Activated naive CD8-positive, alpha-beta T cell treated with anti-CD3 and anti-CD28 coated beads, Interleukin-2, amount 50 U/mL, for 16 hours (primary cell): ENCODE results near the gene P2RY1.

Source experiments
- DNase-seq: peaks from one replicate; pipeline ENCODE4 v3.0.0-alpha.2; 2020; ENCODE audit warnings: low read depth, low spot score

The P2RY1 gene, protein sequence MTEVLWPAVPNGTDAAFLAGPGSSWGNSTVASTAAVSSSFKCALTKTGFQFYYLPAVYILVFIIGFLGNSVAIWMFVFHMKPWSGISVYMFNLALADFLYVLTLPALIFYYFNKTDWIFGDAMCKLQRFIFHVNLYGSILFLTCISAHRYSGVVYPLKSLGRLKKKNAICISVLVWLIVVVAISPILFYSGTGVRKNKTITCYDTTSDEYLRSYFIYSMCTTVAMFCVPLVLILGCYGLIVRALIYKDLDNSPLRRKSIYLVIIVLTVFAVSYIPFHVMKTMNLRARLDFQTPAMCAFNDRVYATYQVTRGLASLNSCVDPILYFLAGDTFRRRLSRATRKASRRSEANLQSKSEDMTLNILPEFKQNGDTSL

DNA sequence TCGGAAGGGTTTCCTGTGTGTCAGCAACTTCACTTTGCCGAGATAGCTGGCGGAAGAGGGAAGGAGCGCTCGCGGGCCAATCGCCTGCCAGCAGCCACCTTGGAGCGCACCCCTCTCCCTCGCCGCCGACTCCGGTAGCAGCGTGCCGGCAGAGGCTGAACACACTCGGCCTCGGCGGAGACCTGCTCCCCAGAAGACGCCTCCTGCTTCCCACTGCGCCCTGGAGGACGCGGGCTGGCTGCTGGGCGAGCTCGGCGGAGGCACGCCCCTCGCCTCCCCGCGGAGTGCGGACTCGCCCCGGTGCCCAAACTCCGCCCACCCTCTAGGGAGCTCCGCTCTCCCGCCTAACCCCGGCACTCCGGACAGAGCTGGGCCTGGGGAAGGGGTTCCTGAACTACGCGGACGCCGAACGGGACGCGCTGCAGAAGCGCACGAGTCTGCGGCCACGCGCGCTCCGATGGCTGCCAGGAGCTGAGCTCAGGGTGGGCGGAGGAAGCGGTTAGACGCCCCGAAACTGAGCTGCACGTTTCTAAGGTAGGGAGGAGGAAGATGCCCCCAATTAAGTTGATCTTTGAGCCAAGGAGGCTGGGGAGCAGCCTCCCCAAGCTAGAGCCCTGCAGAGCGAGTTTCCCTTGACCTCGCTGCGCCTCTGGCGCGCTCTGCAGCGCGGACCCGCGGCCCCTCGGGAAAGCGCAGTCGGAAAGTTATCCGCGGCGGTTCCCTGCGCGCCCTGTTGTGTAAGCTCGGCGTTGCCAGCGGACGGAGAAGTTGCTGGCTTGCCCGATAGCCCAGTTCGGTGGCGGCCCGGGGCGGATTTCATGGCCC is at the start of gene P2RY1:
TSS of gene P2RY1 (plus strand) at position 356 of the 825 bp plus-strand sequence. CDS start 652 bp downstream, outside the sequence.
- DNase-seq = no peak

DNA sequence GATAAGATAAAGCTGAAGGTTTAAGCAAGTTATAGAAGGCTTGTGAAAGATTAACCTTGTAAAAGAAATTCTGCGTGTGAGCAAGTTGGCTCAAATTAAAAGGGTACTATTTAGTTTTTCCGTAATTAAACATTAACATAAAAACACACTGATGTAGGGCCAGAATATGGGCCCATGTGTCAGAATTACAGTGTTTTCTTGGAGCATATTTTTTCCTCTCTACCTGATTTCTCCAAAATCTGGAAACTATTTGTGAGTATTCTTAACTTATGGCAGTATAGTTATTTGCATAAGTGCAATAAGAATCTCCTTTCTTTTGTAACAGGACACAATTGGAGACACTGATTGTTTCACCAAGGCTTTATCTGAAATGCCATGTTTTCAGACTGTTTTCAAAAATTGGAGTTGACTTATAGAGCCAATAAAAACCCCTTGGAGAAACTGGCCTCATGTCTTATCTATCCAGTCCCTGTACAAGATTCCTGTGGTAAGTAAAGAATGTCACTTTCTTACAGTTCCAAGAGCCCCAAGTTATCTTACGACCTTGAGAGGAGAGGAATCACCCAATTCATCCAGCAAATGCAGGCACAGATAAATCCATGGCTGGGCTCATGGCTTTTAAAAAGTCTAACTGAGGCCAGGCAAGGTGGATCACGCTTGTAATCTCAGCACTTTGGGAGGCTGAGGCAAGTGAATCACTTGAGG is 47.8 kb upstream of the P2RY1 start:
- DNase-seq = no peak

DNA sequence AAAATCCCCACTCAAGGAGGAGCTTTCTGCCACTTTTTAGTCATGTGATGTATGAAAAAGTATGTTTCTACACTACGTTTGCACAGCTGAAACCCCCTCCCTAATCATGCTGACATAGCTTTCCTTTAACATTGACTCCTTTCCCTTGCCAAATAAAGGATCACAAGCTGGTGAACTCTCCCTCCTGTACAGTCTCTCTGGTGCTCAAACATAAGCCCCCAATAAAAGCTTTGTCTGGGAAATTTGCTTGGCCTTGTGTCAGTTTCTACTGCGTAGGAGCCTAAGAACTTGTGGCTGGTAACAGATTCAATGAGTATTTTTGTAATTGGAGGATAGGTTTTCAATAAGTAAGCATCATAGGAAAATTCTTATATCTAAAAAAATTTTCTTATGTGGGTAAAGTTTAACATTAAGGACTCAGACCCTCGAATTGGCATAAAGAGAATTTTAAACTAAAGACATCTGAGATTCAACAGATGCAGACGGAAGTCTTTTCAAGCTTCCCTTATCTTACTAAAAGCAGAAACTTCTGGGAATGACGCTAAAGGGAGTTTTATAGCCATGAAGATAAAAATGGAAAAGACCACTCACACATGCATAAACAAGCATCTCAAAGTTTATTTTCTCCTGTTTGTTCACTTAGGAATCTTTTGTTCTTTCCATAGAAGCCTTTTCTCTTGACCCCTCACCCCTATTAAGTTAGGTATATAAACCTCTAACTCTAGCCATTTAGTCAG is 44.1 kb upstream of the P2RY1 start:
- no peak for DNase-seq

DNA sequence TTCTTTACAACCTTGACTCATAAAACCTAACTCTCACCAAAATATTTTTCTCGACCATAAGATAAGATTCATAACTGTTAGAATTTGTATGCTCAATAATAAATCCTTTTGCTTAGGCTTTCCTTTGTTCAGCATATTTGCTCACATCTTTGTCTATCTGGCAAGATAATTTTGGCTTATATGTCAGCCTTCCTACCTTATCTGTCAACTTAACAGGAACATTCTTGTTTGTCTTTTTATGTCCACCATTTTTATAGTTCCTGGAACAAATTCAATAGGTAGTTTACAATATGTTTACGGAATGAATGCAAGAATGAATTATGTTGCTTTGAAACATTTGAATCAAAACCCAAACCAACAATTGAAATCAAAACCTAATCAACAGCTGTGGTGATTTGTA is 41.0 kb upstream of the P2RY1 start:
- DNase-seq = no peak

DNA sequence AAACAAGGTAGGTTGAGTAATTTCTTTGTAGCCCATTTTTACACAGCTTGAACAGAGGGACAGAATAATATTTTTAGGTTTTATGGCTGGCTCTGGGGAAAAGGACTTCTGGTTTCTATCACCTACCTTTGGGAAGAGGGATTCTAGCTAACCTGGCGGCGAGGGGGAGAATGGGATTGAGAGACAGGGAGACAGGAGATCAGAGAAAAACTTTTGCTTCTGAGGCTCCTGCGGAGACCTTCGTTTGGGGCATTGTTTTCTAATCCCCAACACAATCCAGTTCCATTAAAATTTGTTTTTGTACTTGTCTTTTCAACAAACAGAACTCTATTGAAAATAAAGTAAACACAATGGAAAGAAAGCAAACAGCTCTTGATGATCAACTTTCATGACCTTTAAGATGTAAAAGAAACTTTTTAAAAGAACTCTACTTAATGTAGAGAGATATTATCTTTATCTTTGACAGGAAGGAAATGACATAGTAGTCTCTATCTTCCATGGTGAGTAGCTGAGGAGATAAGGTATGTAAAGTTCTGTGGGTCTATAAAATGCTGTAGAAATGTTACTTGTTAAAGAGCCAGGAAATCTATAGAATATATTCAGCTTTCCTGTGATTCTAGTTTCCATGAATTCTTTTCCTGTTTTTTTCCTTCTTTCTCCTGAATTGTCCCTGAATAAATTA is 37.0 kb upstream of the P2RY1 start:
- no peak for DNase-seq

DNA sequence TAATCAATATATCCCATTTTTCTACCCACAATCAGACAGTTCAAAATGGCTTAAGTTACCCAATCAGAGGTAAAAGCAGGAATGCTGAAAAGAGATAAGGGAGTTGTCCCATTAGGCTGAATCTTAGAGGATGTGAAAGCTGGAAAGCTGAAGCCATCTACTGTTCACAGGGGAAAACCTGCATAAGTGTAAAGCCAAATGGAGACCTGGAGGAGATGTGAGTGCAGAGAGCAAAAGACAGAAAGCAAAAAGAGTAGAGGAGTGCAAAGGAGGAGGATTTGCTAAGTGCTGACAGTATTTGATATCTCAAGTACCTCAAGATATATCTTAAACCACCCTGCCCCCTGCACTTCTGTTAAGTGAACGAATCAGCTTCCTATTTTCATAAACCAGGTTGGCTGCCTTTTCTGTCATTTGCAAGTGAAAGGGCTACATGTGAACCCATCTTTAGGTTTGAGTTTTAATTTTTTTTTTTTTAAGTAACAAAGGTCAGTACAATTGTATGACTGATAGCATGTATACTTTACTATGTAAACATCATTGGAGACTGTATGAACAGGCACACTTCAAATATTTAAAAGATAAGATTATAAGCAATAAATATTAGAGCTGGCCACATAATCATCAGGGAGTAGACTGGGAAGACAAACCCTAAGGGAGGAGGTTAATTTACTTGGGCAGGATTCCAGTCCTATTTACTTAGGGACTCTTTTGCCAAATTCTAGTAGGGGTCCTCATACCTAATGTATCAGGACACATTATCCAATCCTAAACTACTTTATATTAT is 22.8 kb upstream of the P2RY1 start:
- no peak for DNase-seq

DNA sequence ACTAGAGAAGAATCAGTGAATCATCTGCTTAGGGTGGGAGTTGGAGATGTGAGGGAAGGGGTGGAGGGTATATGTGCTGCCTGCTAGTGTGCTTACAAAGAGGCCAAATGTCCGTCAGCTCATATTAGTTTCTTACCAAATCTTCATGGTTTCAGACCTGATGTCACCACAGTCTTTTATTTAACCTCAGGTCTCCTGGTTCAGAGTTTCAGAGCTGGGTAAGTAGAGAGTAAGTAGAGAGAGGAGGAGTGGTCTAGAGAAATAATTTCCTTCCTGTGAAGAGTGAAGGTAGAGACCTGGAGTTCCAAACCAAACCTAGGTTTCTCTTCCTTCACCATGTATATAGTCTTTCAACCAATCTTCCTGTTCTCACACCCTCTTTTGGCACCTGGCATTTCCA is 17.5 kb upstream of the P2RY1 start:
- DNase-seq = no peak

DNA sequence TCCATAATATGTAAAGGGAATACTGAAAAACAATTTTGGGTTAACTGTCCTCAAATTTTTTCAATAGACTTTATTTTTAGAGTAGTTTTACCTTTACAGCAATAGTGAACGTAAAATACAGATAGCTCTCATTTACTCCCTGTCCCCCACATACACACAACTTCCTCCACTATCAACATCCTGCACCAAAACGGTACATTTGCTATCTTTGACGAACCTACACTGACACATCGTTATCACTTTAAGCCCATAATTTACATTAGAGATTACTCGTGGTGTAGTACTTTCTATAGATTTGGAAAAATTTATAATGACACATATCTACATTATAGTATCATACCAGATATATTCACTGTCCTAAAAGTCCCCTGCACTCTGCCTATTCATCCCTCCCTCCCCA is 16.9 kb upstream of the P2RY1 start:
- no peak for DNase-seq

DNA sequence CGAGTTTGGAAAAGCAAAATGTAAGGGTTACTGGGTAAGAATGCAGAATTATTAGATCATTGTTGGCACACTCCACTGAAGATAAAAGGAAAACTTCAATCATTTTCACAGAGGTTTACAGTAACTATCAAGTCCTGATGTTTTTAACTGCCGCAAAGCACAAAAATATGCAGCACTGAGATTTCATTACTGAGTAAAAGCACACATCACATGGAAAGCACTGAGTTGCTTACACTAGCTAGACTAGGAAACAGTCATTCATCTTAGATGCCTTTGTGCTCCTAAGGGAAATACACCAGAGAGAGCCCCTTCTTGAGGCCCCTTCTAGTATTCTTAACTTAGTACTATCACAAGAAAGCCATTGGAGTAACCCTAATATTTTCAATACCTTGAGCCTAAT is 11.8 kb upstream of the P2RY1 start:
- no peak for DNase-seq

DNA sequence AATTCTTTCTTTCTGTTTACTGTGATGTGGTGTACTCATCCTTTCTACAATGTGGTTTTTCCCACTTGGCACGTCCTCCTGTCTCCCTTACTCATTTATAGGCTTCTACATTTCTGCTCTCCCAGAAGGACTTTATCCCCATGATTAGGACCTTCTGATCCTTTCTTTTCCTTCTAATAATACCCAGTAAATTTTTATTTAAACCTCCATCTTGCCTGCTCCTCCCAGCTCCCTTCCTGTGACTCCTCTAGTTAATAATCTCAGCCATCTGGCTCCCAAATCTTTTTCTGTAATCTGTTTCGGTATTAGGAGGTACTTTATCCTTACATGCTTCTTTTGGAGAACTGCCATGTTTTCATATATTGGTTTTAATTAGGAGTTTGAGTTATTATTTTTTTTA is 11.2 kb upstream of the P2RY1 start:
- DNase-seq = no peak

DNA sequence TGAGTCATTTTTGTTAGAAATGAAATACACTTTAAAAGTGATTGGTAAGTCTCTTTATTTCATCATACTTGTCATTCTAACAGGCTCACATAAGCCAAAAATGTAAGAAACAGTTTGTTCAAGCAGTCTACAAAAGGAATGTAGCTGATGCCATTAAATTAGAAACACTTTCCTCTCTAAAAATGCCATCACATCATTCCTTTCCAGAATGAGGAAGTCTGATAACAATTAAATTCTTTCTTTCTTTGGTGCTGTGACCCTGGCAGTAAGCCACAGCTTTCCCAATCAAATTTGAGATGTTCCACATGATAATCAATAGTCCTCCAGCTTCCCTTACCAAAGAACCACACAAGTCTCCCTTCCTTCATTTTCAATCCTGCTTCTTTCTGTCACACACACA is 9.4 kb upstream of the P2RY1 start:
- no peak for DNase-seq

DNA sequence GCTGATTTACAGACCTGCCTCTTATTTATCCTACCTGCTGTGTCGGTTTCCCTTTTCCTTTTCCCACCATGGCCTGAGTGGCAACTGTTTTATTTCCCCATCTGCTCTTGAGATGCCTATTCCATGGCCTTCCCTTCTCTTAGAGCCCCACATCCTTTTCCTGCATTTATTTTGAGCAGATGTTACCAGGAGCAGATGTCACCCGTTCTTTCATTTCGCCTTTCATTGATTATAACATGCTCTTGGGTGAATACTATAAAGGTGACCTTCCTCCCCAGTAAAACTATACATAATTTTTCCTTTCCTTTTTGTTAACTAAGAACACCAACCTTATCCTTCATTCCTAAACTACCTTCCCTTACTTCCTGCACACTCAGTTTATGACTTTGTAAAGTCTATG is 8.5 kb upstream of the P2RY1 start:
- DNase-seq = no peak

DNA sequence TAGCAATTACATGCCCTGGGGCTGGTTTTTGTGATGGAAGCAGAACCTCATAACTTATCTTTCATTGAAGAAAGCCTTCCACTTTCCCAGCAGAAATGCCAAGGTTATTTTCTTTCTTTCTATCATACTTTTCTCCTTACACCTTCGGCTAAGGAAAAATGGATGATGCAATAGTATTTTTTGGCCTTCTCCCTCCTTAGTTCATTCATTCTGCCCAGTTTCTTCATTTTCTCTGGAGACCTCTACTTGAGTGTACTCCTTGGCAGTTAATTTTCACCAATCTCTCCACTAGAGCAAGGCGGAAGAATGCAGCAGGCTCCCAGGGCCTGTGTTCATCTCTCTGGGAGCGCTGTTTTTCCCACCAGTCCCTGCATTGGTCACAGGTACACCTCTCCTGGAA is 7.6 kb upstream of the P2RY1 start:
- no peak for DNase-seq

DNA sequence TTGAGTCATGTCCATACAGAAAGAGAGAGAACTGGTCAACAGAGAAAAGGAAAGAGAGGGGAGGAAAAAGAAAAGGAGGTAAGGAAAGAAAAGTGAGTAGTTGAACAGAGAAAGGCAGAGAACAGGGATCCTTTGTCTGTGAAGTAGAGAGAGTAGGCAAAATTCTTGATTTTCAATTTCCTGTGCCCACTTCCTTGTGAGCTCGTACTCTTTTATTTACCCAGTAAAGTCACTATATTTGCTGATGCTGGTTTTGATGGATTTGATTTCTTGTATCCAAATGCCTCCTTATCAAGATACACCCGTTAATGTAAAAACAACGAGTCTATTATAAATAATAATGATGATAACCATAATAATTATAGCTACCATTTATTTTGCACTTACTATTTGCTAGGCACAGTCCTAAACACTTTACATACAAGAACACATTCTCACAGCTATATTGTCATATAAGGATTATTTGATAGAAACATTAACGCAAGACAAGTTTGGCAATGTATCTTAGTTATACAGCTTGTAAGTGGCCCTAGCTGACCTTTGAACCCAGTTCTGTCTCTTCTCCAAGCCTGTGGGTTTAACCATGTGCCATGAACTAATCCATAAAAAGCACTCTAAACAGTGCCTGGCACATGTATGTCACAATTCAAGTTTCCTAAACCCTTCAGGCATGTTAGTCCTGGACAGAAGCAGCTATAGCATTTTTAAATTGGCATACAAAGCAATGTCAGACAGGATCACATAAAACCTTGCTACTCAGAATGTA is 6.7 kb upstream of the P2RY1 start:
- DNase-seq = no peak

DNA sequence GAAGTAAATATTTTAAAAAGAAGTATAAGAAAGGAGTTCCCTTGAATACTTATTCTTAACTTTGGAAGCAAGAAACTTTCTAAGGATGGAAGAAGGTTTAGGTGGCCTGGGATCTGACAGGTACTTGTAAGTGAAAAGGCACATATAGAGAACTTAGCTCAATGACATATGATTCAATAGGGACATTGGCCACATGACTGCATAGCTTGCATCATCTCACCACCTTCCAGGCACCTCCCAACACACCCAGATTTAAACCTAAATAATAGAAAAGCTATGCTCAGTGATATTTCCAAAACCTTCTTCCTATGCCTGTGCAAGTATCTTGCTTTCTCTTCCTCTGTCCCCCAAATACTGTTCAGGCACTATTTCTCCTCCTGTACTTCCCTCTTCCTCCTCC is 4.7 kb upstream of the P2RY1 start:
- DNase-seq = no peak

DNA sequence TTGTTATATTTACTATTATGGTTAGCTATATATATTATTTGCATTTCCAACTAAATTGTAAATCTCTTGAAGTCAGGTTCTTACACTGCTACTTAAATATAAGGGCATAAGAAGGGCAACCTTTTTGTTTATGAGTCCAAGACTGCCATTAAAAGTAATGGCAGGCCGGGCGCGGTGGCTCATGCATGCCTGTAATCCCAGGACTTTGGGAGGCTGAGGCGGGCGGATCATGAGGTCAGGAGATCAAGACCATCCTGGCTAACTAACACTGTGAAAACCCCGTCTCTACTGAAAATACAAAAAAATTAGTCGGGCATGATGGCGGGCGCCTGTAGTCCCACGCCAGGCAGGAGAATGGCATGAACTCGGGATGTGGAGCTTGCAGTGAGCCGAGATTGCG is 2.9 kb upstream of the P2RY1 start:
- DNase-seq = no peak

DNA sequence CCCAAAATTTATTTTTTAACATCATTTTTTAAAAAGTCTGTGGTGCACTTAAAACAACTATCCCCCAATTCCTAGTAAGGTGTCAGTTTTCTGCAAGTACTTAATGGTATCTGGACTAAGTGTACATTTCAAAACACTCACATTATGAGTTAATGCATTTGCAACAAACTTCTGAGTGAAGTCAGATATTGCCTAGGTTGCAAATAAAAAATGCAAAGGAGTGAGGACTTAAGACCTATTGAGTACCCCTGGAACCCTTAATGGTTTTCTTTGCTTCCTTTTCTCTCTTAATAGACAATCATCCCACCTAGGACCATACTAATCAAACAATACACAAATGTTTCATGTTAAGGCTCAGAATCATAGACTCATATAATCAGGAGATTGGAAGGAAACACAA is 1.8 kb upstream of the P2RY1 start:
- DNase-seq = no peak

DNA sequence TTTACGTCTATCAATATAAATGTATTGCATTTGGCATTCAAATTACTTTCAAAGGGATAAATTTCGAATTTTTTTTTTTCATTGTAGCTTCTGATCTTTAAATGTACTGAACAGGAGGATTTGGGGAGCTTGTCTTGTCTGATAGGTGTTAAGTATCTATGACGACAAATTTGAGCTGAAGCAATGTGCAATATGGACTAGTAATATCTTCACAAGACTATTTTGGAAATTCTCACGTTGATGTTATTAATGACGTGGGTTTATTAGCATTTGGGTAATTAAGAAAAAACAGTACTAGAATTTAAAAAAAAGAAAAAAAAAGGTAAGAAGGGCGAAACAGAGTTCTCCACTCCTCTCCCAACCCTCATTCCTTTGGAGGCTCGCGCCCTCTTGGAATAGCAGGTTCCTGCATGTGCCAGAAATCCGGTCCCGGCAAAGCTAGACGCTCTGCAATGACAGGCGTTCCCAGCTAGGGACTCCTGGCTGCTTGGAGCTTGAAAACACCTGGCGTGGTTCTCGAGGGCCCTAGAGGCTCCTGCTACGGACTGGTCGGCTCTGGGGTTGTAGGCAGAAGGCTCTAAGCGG is 648 bp upstream of the P2RY1 start:
- no peak for DNase-seq

DNA sequence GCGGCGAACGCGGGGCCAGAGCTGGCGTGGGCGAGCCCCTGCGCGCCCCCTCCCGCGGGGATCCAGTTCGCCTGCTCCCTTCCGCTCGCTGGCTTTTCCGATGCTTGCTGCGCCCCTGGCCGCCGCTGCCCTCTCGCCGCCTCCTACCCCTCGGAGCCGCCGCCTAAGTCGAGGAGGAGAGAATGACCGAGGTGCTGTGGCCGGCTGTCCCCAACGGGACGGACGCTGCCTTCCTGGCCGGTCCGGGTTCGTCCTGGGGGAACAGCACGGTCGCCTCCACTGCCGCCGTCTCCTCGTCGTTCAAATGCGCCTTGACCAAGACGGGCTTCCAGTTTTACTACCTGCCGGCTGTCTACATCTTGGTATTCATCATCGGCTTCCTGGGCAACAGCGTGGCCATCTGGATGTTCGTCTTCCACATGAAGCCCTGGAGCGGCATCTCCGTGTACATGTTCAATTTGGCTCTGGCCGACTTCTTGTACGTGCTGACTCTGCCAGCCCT is 721 bp downstream of the P2RY1 start:
- no peak for DNase-seq
